Liver (tissue), 9 donors: Measurements from ENCODE around the gene GALNT4. TPM values are rescaled to one million over a fixed set of nuclear protein-coding genes. Genes with fewer than 3 reads are reported as not detected.

Source experiments
- DNase-seq: peaks from one replicate; pipeline ENCODE4 v3.0.0-alpha.2; 2017; ENCODE audit warnings: low spot score
- H3K27ac ChIP-seq, 2 donors: one replicate each; pipeline ENCODE4 v1.7.0; 2013; ENCODE audit warnings: inconsistent platforms in 2 of 2, low read length in 2 of 2, control low read depth in 1 of 2, low read depth in 1 of 2, mild to moderate bottlenecking in 1 of 2
- H3K27me3 ChIP-seq, 4 donors: one replicate each; pipeline versions ENCODE4 v1.6.1 to v1.7.0; 2013; ENCODE audit warnings: low read length in 3 of 4, inconsistent platforms in 1 of 4, mild to moderate bottlenecking in 1 of 4, moderate library complexity in 1 of 4; ENCODE audit not compliant: control insufficient read depth in 4 of 4, insufficient read depth in 4 of 4
- H3K36me3 ChIP-seq, 4 donors: one replicate each; pipeline versions ENCODE4 v1.6.1 to v1.7.0; 2013; ENCODE audit warnings: low read length in 3 of 4, mild to moderate bottlenecking in 3 of 4, low read depth in 1 of 4, moderate library complexity in 1 of 4; ENCODE audit not compliant: control insufficient read depth in 4 of 4, insufficient read depth in 3 of 4
- H3K4me1 ChIP-seq, 4 donors: one replicate each; pipeline versions ENCODE4 v1.6.1 to v1.7.0; 2013; ENCODE audit warnings: low read length in 3 of 4, mild to moderate bottlenecking in 3 of 4, moderate library complexity in 1 of 4; ENCODE audit not compliant: control insufficient read depth in 4 of 4, insufficient read depth in 4 of 4
- H3K4me3 ChIP-seq, 3 donors: one replicate each; pipeline versions ENCODE4 v1.6.1 to v1.7.0; 2013; ENCODE audit warnings: low read length in 3 of 3, control low read depth in 1 of 3, low read depth in 1 of 3, mild to moderate bottlenecking in 1 of 3
- H3K9ac ChIP-seq, 2 donors: one replicate each; pipeline ENCODE4 v1.7.0; 2013; ENCODE audit warnings: low read length in 2 of 2, mild to moderate bottlenecking in 2 of 2, moderate library complexity in 2 of 2, control low read depth in 1 of 2, low read depth in 1 of 2
- H3K9me3 ChIP-seq, 4 donors: one replicate each; pipeline versions ENCODE4 v1.6.1 to v1.7.0; 2013; ENCODE audit warnings: low read length in 3 of 4; ENCODE audit not compliant: control insufficient read depth in 4 of 4
- EGR1 ChIP-seq, 2 donors: IDR thresholded peaks; 2 replicates each; pipeline ENCODE4 v1.6.1; 2016 to 2018; ENCODE audit warnings: antibody characterized with exemption in 2 of 2, low read depth in 2 of 2
- FOXA1 ChIP-seq: IDR thresholded peaks from 2 replicates; pipeline ENCODE4 v1.6.1; 2016; ENCODE audit warnings: antibody characterized with exemption
- FOXA2 ChIP-seq: IDR thresholded peaks from 2 replicates; pipeline ENCODE4 v1.6.1; 2016; ENCODE audit warnings: antibody characterized with exemption
- GABPA ChIP-seq, 2 donors: IDR thresholded peaks in 1 of 2; conservative IDR thresholded peaks in 1 of 2; 2 replicates each; pipeline ENCODE4 v1.6.1; 2016; ENCODE audit warnings: antibody characterized with exemption in 2 of 2, mild to moderate bottlenecking in 1 of 2, moderate library complexity in 1 of 2
- HNF4A ChIP-seq, 2 donors: conservative IDR thresholded peaks; 2 replicates each; pipeline ENCODE4 v1.6.1; 2016; ENCODE audit warnings: antibody characterized with exemption in 2 of 2, mild to moderate bottlenecking in 2 of 2
- HNF4G ChIP-seq: IDR thresholded peaks from 2 replicates; pipeline ENCODE4 v1.6.1; 2016; ENCODE audit warnings: antibody characterized with exemption
- JUND ChIP-seq, 2 donors: IDR thresholded peaks; 2 replicates each; pipeline ENCODE4 v1.6.1; 2016; ENCODE audit warnings: antibody characterized with exemption in 2 of 2
- RXRA ChIP-seq, 2 donors: IDR thresholded peaks; 2 replicates each; pipeline ENCODE4 v1.6.1; 2017 to 2018; ENCODE audit warnings: antibody characterized with exemption in 2 of 2, mild to moderate bottlenecking in 1 of 2
- SP1 ChIP-seq: IDR thresholded peaks from 2 replicates; pipeline ENCODE4 v1.6.1; 2018; ENCODE audit warnings: antibody characterized with exemption, mild to moderate bottlenecking
- TAF1 ChIP-seq: conservative IDR thresholded peaks from 2 replicates; pipeline ENCODE4 v1.6.1; 2016; ENCODE audit warnings: antibody characterized with exemption, mild to moderate bottlenecking
- YY1 ChIP-seq: IDR thresholded peaks from 2 replicates; pipeline ENCODE4 v1.6.1; 2016; ENCODE audit warnings: antibody characterized with exemption, mild to moderate bottlenecking
- WGBS: extraction: QIAGEN DNeasy Blood & Tissue Kit; methylation state at CpG from one replicate; pipeline ENCODE4 v1.1.7; 2013; 5-methylcytosine and 5-hydroxymethylcytosine counted together
- polyA plus RNA-seq, 2 donors: library from polyadenylated mRNA; stranded (reverse) in 1 of 2; unstranded in 1 of 2; fragments of 200-250 nt in 1 of 2; fragments of >200 nt in 1 of 2; fragmentation: Nextera tagmentation in 1 of 2; extraction: Ambion mirVana in 1 of 2; gene quantifications; one replicate each; pipeline versions ENCODE4 v1.2.1 to v1.2.3, GENCODE V29; 2013 to 2015
- total RNA-seq, 2 donors: library from RNA; depleted of rRNA; stranded (reverse); fragments of >200 nt; gene quantifications; one replicate each; pipeline ENCODE4 v1.2.3, GENCODE V29; 2014
- TF ChIP-seq, protein P1 (sequence below): fragments of 150-350 bp; IDR thresholded peaks from 2 replicates; pipeline ENCODE4 v1.5.1; 2017; ENCODE audit warnings: improper control_type of control experiment, low read depth, low read length; ENCODE audit not compliant: missing input control
- TF ChIP-seq, protein P2 (sequence below): IDR thresholded peaks from 2 replicates; pipeline ENCODE4 v1.6.1; 2016; ENCODE audit warnings: antibody characterized with exemption, mild to moderate bottlenecking
- TF ChIP-seq, protein P3 (sequence below): IDR thresholded peaks from 2 replicates; pipeline ENCODE4 v1.6.1; 2016; ENCODE audit warnings: antibody characterized with exemption
- TF ChIP-seq, protein P4 (sequence below): IDR thresholded peaks from 2 replicates; pipeline ENCODE4 v1.6.1; 2016; ENCODE audit warnings: antibody characterized with exemption
- donor health status: healthy.
- donor health status: healthy.
- donor health status: healthy.
- donor health status: healthy.
- donor health status: healthy.

GALNT4 gene
- total and polyA plus RNA-seq, 4 donors, result 1.7 to 17.1 (median 5.7) TPM

DNA sequence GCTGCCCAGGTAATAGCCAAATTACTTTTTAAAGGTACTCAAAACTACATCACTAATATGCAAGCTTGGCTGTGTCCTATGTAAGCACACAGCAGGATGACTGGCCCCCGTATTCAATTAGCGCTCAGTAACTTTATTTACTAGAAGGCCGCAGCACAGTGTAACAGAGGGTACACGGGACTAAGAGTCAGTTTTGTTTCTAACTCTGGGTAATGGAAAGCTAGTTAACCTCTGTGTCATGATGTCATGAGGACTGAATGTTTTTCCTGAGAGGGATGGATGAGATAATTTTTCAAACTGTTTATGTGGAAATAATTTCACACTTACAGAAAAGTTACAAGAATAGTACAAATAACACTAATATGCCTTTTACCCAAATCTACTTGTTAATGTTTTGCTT lies 27.1 kb downstream of the GALNT4 start (continued):
- TF ChIP-seq, protein P1, sequence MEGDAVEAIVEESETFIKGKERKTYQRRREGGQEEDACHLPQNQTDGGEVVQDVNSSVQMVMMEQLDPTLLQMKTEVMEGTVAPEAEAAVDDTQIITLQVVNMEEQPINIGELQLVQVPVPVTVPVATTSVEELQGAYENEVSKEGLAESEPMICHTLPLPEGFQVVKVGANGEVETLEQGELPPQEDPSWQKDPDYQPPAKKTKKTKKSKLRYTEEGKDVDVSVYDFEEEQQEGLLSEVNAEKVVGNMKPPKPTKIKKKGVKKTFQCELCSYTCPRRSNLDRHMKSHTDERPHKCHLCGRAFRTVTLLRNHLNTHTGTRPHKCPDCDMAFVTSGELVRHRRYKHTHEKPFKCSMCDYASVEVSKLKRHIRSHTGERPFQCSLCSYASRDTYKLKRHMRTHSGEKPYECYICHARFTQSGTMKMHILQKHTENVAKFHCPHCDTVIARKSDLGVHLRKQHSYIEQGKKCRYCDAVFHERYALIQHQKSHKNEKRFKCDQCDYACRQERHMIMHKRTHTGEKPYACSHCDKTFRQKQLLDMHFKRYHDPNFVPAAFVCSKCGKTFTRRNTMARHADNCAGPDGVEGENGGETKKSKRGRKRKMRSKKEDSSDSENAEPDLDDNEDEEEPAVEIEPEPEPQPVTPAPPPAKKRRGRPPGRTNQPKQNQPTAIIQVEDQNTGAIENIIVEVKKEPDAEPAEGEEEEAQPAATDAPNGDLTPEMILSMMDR, result no peak
- TF ChIP-seq HNF4A (conservative IDR thresholded peaks at IDR 0.05), result no peak

DNA sequence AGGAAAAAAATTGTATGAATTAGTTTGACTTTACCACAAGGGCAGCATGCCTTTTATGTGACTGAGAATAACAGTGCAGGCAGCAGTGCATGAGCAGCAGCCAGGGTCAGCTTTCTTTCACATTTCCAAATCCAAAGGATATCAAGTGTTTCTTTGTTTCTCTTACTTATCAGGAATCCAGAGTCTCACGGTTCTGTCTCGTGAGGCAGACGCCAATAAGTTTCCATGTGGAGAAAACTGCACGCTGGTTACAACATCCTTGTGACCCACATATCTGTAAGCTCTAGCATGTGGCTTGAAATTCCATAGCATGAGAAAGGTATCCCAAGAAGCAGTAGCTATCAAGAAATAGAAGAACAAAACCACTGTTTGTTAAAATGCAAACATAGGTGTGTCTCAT lies 27.6 kb downstream of the GALNT4 start:
- Histone ChIP-seq H3K36me3 (peaks cover 0 to 6% (median 1%) of the 10 kb centered on the region in 4 donors), H3K4me3 (no peak overlapping the region), H3K9ac (no peak overlapping the region), H3K9me3 (no peaks in the 10 kb centered on the region), H3K27me3 (no peaks in the 10 kb centered on the region), H3K4me1 (peaks cover 0 to 12% (median 2%) of the 10 kb centered on the region in 4 donors), H3K27ac (no peak overlapping the region)
- no peak for DNase-seq
- WGBS, result 78% methylated on average over 4 of the region's 4 CpGs
- TF ChIP-seq, protein P2, sequence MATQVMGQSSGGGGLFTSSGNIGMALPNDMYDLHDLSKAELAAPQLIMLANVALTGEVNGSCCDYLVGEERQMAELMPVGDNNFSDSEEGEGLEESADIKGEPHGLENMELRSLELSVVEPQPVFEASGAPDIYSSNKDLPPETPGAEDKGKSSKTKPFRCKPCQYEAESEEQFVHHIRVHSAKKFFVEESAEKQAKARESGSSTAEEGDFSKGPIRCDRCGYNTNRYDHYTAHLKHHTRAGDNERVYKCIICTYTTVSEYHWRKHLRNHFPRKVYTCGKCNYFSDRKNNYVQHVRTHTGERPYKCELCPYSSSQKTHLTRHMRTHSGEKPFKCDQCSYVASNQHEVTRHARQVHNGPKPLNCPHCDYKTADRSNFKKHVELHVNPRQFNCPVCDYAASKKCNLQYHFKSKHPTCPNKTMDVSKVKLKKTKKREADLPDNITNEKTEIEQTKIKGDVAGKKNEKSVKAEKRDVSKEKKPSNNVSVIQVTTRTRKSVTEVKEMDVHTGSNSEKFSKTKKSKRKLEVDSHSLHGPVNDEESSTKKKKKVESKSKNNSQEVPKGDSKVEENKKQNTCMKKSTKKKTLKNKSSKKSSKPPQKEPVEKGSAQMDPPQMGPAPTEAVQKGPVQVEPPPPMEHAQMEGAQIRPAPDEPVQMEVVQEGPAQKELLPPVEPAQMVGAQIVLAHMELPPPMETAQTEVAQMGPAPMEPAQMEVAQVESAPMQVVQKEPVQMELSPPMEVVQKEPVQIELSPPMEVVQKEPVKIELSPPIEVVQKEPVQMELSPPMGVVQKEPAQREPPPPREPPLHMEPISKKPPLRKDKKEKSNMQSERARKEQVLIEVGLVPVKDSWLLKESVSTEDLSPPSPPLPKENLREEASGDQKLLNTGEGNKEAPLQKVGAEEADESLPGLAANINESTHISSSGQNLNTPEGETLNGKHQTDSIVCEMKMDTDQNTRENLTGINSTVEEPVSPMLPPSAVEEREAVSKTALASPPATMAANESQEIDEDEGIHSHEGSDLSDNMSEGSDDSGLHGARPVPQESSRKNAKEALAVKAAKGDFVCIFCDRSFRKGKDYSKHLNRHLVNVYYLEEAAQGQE, result no peak
- no peak for TF ChIP-seq YY1
- TF ChIP-seq EGR1 (IDR thresholded peaks at IDR 0.05; ENCODE audit: low read depth in 2 of 2), result no peak
- no peak for TF ChIP-seq GABPA (IDR thresholded peaks at IDR 0.05 in 1 of 2, conservative IDR thresholded peaks at IDR 0.05 in 1 of 2)
- TF ChIP-seq HNF4G, result no peak

DNA sequence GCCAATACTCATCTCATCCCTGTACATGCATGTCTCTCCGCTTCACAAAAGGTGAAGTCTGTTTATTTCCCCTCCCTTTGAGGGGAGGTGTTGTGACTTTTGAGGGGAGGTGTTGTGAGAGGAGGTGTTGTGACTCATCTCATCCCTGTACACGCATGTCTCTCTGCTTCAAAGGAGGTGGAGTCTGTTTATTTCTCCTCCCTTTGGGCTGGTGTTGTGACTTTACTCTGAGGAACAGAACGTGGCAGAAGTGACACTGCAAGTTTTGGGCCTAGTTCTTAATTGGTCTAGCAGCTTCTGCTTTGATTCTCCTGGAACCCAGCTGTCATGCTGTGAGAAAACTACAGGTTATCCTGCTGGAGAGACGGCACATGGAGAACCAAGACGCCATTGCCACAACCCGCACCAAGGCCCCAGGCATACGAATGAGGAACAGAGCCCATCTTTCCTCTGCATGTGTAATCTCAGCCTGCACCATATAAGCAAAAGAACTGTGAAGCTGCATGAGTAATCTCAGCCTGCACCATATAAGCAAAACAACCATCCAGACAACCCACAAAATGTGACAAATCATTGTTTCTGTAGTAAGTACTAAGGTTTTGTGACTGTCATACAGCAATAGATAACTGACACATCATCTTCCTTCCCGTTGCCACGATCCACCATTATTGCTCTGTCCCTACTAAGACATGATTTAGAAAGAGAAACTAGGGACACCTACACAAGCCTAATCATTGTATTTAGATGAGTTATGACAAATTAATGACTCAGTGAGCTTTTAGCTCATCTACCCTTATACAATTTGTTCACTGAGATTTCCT lies 30.0 kb downstream of the GALNT4 start:
- WGBS, result 90% methylated on average over 9 of the region's 9 CpGs
- Histone ChIP-seq H3K36me3 (peaks cover 0 to 1% (median 0%) of the 10 kb centered on the region in 4 donors), H3K9ac (no peak overlapping the region), H3K27ac (no peak overlapping the region), H3K9me3 (no peaks in the 10 kb centered on the region), H3K4me3 (no peak overlapping the region), H3K27me3 (no peaks in the 10 kb centered on the region), H3K4me1 (peaks cover 0 to 12% (median 2%) of the 10 kb centered on the region in 4 donors)
- DNase-seq, result no peak
- TF ChIP-seq, protein P3, sequence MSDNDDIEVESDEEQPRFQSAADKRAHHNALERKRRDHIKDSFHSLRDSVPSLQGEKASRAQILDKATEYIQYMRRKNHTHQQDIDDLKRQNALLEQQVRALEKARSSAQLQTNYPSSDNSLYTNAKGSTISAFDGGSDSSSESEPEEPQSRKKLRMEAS, result no peak
- TF ChIP-seq SP1 (no peak), EGR1 (IDR thresholded peaks at IDR 0.05; ENCODE audit: low read depth in 2 of 2) (no peak), JUND (IDR thresholded peaks at IDR 0.05) (no peak), FOXA2 (no peak), RXRA (IDR thresholded peaks at IDR 0.05) (no peak), FOXA1 (no peak), YY1 (no peak), TAF1 (no peak)
- TF ChIP-seq, protein P2, result no peak
- TF ChIP-seq, protein P1, result no peak
- TF ChIP-seq, protein P4, sequence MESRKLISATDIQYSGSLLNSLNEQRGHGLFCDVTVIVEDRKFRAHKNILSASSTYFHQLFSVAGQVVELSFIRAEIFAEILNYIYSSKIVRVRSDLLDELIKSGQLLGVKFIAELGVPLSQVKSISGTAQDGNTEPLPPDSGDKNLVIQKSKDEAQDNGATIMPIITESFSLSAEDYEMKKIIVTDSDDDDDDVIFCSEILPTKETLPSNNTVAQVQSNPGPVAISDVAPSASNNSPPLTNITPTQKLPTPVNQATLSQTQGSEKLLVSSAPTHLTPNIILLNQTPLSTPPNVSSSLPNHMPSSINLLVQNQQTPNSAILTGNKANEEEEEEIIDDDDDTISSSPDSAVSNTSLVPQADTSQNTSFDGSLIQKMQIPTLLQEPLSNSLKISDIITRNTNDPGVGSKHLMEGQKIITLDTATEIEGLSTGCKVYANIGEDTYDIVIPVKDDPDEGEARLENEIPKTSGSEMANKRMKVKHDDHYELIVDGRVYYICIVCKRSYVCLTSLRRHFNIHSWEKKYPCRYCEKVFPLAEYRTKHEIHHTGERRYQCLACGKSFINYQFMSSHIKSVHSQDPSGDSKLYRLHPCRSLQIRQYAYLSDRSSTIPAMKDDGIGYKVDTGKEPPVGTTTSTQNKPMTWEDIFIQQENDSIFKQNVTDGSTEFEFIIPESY, result no peak
